H1 (cell line): ENCODE results near the gene CDC45. TPM values are rescaled to one million over a fixed set of nuclear protein-coding genes. Genes with fewer than 3 reads are reported as not detected.

Experiments used
- BCL11A ChIP-seq, 2 experiments: IDR thresholded peaks; one replicate each; pipeline ENCODE4 v1.6.1; 2011; ENCODE audit warnings: low read depth in 2 of 2, low read length in 2 of 2, mild to moderate bottlenecking in 2 of 2
- CTCF ChIP-seq, 3 experiments: IDR thresholded peaks; 1 replicate in 2 of 3; 2 replicates in 1 of 3; pipeline versions ENCODE4 v1.5.1 to v1.6.1; 2011; ENCODE audit warnings: low read length in 3 of 3, mild to moderate bottlenecking in 3 of 3, inconsistent platforms in 2 of 3, low read depth in 1 of 3, moderate library complexity in 1 of 3; ENCODE audit not compliant: insufficient read depth in 1 of 3; ENCODE audit errors: control extremely low read depth in 1 of 3
- EP300 ChIP-seq, 2 experiments: IDR thresholded peaks; 1 replicate in 1 of 2; 2 replicates in 1 of 2; pipeline ENCODE4 v1.6.1; 2011 to 2012; ENCODE audit warnings: low read depth in 2 of 2, low read length in 2 of 2, mild to moderate bottlenecking in 2 of 2, borderline replicate concordance in 1 of 2, inconsistent platforms in 1 of 2, moderate library complexity in 1 of 2
- GTF2F1 ChIP-seq: IDR thresholded peaks from 2 replicates; pipeline ENCODE4 v1.6.1; 2012; ENCODE audit warnings: low read depth, low read length, improper control_type of control experiment, borderline replicate concordance
- HDAC2 ChIP-seq, 2 experiments: fragments of 300-600 bp in 1 of 2; sonication (generic) in 1 of 2; IDR thresholded peaks; 2 replicates each; pipeline ENCODE4 v1.6.1; 2011 to 2012; ENCODE audit warnings: low read depth in 2 of 2, low read length in 2 of 2, mild to moderate bottlenecking in 2 of 2, moderate library complexity in 2 of 2, borderline replicate concordance in 1 of 2, inconsistent platforms in 1 of 2
- POLR2AphosphoS5 ChIP-seq: IDR thresholded peaks from 2 replicates; pipeline ENCODE4 v1.6.1; 2011; ENCODE audit warnings: low read depth, low read length
- TAF1 ChIP-seq: IDR thresholded peaks from 2 replicates; pipeline ENCODE4 v1.6.1; 2011; ENCODE audit warnings: mild to moderate bottlenecking, low read depth, low read length
- TCF12 ChIP-seq: IDR thresholded peaks from 2 replicates; pipeline ENCODE4 v1.6.1; 2011; ENCODE audit warnings: low read depth, mild to moderate bottlenecking, low read length
- polyA plus RNA-seq, 7 experiments: library from polyadenylated mRNA; depleted of rRNA in 3 of 7; stranded (reverse) in 5 of 7; unstranded in 2 of 7; fragments of >200 nt in 5 of 7; fragments of 200-250 nt in 2 of 7; gene quantifications; 1 replicate in 5 of 7; 2 replicates in 1 of 7; 4 replicates in 1 of 7; pipeline versions ENCODE4 v1.2.1 to v1.2.3, GENCODE V29; 2011 to 2013; ENCODE audit warnings: missing spikeins in 2 of 7, mixed read lengths in 2 of 7
- total RNA-seq: library from RNA; stranded (reverse); fragmentation: NEBNext Ultra II Directional; extraction: Animal tissue kit (Norgen Biotek cat#: 25700); gene quantifications from 2 replicates; pipeline ENCODE4 v1.2.1, GENCODE V29; 2021
- TF ChIP-seq, protein P1 (sequence below): IDR thresholded peaks from 2 replicates; pipeline ENCODE4 v1.6.1; 2012; ENCODE audit warnings: inconsistent platforms

The CDC45 gene
- total and polyA plus RNA-seq, 2 of the 8 experiments (the other 6 are each of a cell fraction or from before 2014, with no cell fraction given) = 31.9 to 37.7 TPM

- TF ChIP-seq EP300 (IDR thresholded peaks at IDR 0.05; ENCODE audit: borderline replicate concordance in 1 of 2, low read depth in 2 of 2, low read length in 2 of 2) (no peak), HDAC2 (IDR thresholded peaks at IDR 0.05; ENCODE audit: borderline replicate concordance in 1 of 2, low read depth in 2 of 2, low read length in 2 of 2) (no peak), TAF1 (no peak), POLR2AphosphoS5 (no peak), GTF2F1 (no peak), TCF12 (no peak), CTCF (IDR thresholded peaks at IDR 0.05; ENCODE audit: control extremely low read depth in 1 of 3, insufficient read depth in 1 of 3, low read depth in 1 of 3, low read length in 3 of 3) (no peak), BCL11A (IDR thresholded peaks at IDR 0.05; ENCODE audit: low read depth in 2 of 2, low read length in 2 of 2) (no peak)
- TF ChIP-seq, protein P1, sequence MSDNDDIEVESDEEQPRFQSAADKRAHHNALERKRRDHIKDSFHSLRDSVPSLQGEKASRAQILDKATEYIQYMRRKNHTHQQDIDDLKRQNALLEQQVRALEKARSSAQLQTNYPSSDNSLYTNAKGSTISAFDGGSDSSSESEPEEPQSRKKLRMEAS = no peak
These were observed 9.4 kb downstream of the CDC45 start (continued) for GRCh38 chr22:19488884-19489843.
